ENCODE measurements around the gene GNB5. TPM values are rescaled to one million over a fixed set of nuclear protein-coding genes. Genes with fewer than 3 reads are reported as not detected.

Gene GNB5
- 15.4 and 35.1 TPM in 2 replicates for total RNA-seq

GRCh38 chr15:52191207-52191606 lies at the start of gene GNB5:
TSS of gene GNB5 (minus strand) at chr15:52191392. CDS start at chr15:52184676, 6,716 bp downstream.

Other genes starting within 250 kb of the GNB5 start
- gene LEO1, start 219.6 kb downstream of the GNB5 start, total RNA-seq: 20.6 and 45.0 TPM in 2 replicates
- 21.2 and 38.1 TPM in 2 replicates for gene MAPK6, start 172.2 kb downstream of the GNB5 start, total RNA-seq
- gene BCL2L10, start 78.6 kb downstream of the GNB5 start, total RNA-seq: under 0.01 and 0.63 TPM in 2 replicates
- gene MYO5C, start 104.4 kb upstream of the GNB5 start, total RNA-seq: 19.4 and 23.3 TPM in 2 replicates